ENCODE data around the gene WASF3.

DNA sequence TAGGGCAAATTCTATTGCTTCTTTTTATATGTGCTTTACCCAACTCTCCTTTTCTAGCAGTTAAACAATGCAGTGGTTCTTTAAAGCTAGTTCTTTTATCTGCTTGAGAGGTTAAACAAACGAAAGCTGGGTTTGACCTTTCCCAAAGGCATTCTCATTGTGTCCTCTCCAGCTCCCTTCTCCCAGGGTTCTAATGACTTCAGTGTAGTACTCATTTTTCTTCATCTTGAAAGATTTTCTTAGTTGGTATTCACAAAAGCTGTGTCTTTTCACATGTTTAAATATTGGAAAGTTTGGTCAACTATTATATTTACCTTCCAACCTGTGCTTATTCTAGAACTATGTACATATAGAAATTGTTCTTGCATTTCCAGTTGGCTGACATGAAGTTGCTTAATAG lies 1.5 kb downstream of the WASF3 start:
- TF ChIP-seq SP1 (IDR thresholded peaks at IDR 0.05) (no peak), JUND (IDR thresholded peaks at IDR 0.05) (no peak), GABPA (IDR thresholded peaks at IDR 0.05 in 1 of 2, conservative IDR thresholded peaks at IDR 0.05 in 1 of 2) (no peak), EGR1 (IDR thresholded peaks at IDR 0.05; ENCODE audit: low read depth in 2 of 2) (no peak), YY1 (IDR thresholded peaks at IDR 0.05) (no peak), HNF4G (IDR thresholded peaks at IDR 0.05) (no peak), TAF1 (conservative IDR thresholded peaks at IDR 0.05) (no peak)
- TF ChIP-seq, protein P1, sequence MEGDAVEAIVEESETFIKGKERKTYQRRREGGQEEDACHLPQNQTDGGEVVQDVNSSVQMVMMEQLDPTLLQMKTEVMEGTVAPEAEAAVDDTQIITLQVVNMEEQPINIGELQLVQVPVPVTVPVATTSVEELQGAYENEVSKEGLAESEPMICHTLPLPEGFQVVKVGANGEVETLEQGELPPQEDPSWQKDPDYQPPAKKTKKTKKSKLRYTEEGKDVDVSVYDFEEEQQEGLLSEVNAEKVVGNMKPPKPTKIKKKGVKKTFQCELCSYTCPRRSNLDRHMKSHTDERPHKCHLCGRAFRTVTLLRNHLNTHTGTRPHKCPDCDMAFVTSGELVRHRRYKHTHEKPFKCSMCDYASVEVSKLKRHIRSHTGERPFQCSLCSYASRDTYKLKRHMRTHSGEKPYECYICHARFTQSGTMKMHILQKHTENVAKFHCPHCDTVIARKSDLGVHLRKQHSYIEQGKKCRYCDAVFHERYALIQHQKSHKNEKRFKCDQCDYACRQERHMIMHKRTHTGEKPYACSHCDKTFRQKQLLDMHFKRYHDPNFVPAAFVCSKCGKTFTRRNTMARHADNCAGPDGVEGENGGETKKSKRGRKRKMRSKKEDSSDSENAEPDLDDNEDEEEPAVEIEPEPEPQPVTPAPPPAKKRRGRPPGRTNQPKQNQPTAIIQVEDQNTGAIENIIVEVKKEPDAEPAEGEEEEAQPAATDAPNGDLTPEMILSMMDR (IDR thresholded peaks at IDR 0.05; ENCODE audit: low read depth, low read length, missing input control), result no peak
- TF ChIP-seq, protein P2, sequence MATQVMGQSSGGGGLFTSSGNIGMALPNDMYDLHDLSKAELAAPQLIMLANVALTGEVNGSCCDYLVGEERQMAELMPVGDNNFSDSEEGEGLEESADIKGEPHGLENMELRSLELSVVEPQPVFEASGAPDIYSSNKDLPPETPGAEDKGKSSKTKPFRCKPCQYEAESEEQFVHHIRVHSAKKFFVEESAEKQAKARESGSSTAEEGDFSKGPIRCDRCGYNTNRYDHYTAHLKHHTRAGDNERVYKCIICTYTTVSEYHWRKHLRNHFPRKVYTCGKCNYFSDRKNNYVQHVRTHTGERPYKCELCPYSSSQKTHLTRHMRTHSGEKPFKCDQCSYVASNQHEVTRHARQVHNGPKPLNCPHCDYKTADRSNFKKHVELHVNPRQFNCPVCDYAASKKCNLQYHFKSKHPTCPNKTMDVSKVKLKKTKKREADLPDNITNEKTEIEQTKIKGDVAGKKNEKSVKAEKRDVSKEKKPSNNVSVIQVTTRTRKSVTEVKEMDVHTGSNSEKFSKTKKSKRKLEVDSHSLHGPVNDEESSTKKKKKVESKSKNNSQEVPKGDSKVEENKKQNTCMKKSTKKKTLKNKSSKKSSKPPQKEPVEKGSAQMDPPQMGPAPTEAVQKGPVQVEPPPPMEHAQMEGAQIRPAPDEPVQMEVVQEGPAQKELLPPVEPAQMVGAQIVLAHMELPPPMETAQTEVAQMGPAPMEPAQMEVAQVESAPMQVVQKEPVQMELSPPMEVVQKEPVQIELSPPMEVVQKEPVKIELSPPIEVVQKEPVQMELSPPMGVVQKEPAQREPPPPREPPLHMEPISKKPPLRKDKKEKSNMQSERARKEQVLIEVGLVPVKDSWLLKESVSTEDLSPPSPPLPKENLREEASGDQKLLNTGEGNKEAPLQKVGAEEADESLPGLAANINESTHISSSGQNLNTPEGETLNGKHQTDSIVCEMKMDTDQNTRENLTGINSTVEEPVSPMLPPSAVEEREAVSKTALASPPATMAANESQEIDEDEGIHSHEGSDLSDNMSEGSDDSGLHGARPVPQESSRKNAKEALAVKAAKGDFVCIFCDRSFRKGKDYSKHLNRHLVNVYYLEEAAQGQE (IDR thresholded peaks at IDR 0.05), result no peak
- TF ChIP-seq, protein P3, sequence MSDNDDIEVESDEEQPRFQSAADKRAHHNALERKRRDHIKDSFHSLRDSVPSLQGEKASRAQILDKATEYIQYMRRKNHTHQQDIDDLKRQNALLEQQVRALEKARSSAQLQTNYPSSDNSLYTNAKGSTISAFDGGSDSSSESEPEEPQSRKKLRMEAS (IDR thresholded peaks at IDR 0.05), result no peak
- TF ChIP-seq, protein P4, sequence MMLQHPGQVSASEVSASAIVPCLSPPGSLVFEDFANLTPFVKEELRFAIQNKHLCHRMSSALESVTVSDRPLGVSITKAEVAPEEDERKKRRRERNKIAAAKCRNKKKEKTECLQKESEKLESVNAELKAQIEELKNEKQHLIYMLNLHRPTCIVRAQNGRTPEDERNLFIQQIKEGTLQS (IDR thresholded peaks at IDR 0.05), result no peak
